Measurements from ENCODE around the gene PSMD4.

PSMD4 gene

DNA sequence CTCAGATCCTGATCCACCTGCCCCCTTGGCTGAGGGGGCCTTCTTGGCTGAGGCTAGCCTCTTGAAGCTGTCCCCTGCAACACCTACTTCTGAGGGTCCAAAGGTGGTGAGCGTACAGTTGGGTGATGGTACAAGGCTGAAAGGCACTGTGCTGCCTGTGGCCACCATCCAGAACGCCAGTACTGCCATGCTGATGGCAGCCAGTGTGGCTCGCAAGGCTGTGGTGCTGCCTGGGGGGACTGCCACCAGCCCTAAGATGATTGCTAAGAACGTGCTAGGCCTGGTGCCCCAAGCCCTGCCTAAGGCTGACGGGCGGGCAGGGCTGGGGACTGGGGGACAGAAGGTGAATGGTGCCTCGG lies 32.8 kb downstream of the PSMD4 start:
- Histone ChIP-seq H3K9me2 (replicated peaks; ENCODE audit: low read depth, low read length) (no peaks in the 10 kb centered on the region), H3K79me2 (ENCODE audit: insufficient read depth, low read length) (peaks cover 43% of the 10 kb centered on the region), H3K9ac (ENCODE audit: low read depth, low read length, poor library complexity, severe bottlenecking) (no peak overlapping the region), H3K9me3 (ENCODE audit: insufficient read depth, low read depth, low read length) (no peaks in the 10 kb centered on the region), H2AFZ (ENCODE audit: low read length) (no peak overlapping the region), H3K4me3 (ENCODE audit: low read length, poor library complexity, severe bottlenecking) (no peak overlapping the region), H3K27me3 (ENCODE audit: insufficient read depth, low read length, poor library complexity, severe bottlenecking) (no peaks in the 10 kb centered on the region), H3F3A (ENCODE audit: low read depth) (no peaks in the 10 kb centered on the region), H3K36me3 (ENCODE audit: insufficient read depth, low read length) (peaks cover 54% of the 10 kb centered on the region; the same call in 1 of the 2 replicates), H3K4me2 (ENCODE audit: low read depth, low read length, poor library complexity, severe bottlenecking) (no peak overlapping the region), H4K20me1 (ENCODE audit: insufficient read depth, low read length, poor library complexity, severe bottlenecking) (peaks cover 36% of the 10 kb centered on the region), H3K4me1 (ENCODE audit: insufficient read depth, low read length, poor library complexity, severe bottlenecking) (peaks cover 15% of the 10 kb centered on the region)
- no peak for TF ChIP-seq EZH2phosphoT487 (IDR thresholded peaks at IDR 0.05; ENCODE audit: borderline replicate concordance)
- TF ChIP-seq, protein P1, sequence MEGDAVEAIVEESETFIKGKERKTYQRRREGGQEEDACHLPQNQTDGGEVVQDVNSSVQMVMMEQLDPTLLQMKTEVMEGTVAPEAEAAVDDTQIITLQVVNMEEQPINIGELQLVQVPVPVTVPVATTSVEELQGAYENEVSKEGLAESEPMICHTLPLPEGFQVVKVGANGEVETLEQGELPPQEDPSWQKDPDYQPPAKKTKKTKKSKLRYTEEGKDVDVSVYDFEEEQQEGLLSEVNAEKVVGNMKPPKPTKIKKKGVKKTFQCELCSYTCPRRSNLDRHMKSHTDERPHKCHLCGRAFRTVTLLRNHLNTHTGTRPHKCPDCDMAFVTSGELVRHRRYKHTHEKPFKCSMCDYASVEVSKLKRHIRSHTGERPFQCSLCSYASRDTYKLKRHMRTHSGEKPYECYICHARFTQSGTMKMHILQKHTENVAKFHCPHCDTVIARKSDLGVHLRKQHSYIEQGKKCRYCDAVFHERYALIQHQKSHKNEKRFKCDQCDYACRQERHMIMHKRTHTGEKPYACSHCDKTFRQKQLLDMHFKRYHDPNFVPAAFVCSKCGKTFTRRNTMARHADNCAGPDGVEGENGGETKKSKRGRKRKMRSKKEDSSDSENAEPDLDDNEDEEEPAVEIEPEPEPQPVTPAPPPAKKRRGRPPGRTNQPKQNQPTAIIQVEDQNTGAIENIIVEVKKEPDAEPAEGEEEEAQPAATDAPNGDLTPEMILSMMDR (conservative IDR thresholded peaks at IDR 0.05; ENCODE audit: low read length): no peak

DNA sequence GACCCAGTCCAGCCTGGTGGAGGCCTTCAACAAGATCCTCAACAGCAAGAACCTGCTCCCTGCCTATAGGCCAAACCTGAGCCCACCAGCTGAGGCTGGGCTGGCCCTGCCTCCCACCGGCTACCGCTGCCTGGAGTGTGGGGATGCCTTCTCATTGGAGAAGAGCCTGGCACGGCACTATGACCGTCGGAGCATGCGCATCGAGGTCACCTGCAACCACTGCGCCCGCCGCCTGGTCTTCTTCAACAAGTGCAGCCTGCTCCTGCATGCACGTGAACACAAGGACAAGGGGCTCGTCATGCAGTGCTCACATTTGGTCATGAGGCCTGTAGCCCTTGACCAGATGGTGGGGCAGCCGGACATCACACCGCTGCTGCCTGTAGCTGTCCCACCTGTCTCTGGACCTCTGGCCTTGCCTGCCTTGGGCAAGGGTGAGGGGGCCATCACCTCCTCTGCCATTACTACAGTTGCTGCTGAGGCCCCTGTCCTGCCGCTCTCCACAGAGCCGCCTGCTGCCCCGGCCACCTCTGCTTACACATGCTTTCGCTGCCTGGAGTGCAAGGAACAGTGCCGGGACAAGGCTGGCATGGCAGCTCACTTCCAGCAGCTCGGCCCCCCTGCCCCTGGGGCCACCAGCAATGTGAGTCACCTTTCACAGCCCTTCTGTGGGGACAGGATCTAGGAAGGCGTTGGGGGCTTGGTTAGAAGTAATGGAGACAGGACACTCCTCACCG lies 33.4 kb downstream of the PSMD4 start:
- Histone ChIP-seq H3F3A (ENCODE audit: low read depth) (no peaks in the 10 kb centered on the region), H3K4me3 (ENCODE audit: low read length, poor library complexity, severe bottlenecking) (no peak overlapping the region), H3K79me2 (ENCODE audit: insufficient read depth, low read length) (peaks cover 37% of the 10 kb centered on the region), H3K9me3 (ENCODE audit: insufficient read depth, low read depth, low read length) (no peaks in the 10 kb centered on the region), H3K4me2 (ENCODE audit: low read depth, low read length, poor library complexity, severe bottlenecking) (no peak overlapping the region), H3K9me2 (replicated peaks; ENCODE audit: low read depth, low read length) (no peaks in the 10 kb centered on the region), H2AFZ (ENCODE audit: low read length) (no peak overlapping the region), H3K27me3 (ENCODE audit: insufficient read depth, low read length, poor library complexity, severe bottlenecking) (no peaks in the 10 kb centered on the region), H3K36me3 (ENCODE audit: insufficient read depth, low read length) (peaks cover 61% of the 10 kb centered on the region; the same call in 1 of the 2 replicates), H4K20me1 (ENCODE audit: insufficient read depth, low read length, poor library complexity, severe bottlenecking) (peaks cover 30% of the 10 kb centered on the region), H3K9ac (ENCODE audit: low read depth, low read length, poor library complexity, severe bottlenecking) (no peak overlapping the region), H3K4me1 (ENCODE audit: insufficient read depth, low read length, poor library complexity, severe bottlenecking) (peaks cover 15% of the 10 kb centered on the region)
- TF ChIP-seq, protein P1 (conservative IDR thresholded peaks at IDR 0.05; ENCODE audit: low read length): no peak
- TF ChIP-seq EZH2phosphoT487 (IDR thresholded peaks at IDR 0.05; ENCODE audit: borderline replicate concordance): no peak

DNA sequence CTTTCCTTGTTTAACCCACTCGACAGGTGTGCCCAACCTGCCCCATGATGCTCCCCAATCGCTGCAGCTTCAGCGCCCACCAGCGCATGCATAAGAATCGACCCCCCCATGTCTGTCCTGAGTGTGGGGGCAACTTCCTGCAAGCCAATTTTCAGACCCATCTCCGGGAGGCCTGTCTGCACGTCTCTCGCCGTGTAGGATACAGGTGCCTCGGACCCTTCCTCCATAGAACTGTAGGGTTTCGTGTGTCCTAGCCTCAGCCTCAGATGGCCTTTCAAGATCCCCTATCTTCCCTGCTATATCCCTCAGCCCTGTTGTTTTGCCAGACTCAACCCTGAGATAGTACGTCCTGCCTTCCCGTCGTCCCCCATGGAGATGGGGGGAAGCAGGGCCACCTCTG lies 34.0 kb downstream of the PSMD4 start:
- H3K27me3 ChIP-seq (ENCODE audit: insufficient read depth, low read length, poor library complexity, severe bottlenecking): no peaks in the 10 kb centered on the region
- peaks cover 31% of the 10 kb centered on the region for H3K79me2 ChIP-seq (ENCODE audit: insufficient read depth, low read length)
- H3K9me3 ChIP-seq (ENCODE audit: insufficient read depth, low read depth, low read length): no peaks in the 10 kb centered on the region
- no peak for TF ChIP-seq EZH2phosphoT487 (IDR thresholded peaks at IDR 0.05; ENCODE audit: borderline replicate concordance)
- TF ChIP-seq, protein P1 (conservative IDR thresholded peaks at IDR 0.05; ENCODE audit: low read length): no peak
- peaks cover 66% of the 10 kb centered on the region; the same call in 1 of the 2 replicates for H3K36me3 ChIP-seq (ENCODE audit: insufficient read depth, low read length)
- no peak overlapping the region for H2AFZ ChIP-seq (ENCODE audit: low read length)
- no peak overlapping the region for H3K4me3 ChIP-seq (ENCODE audit: low read length, poor library complexity, severe bottlenecking)
- H3K9ac ChIP-seq (ENCODE audit: low read depth, low read length, poor library complexity, severe bottlenecking): no peak overlapping the region
- H4K20me1 ChIP-seq (ENCODE audit: insufficient read depth, low read length, poor library complexity, severe bottlenecking): peaks cover 24% of the 10 kb centered on the region
- H3F3A ChIP-seq (ENCODE audit: low read depth): no peaks in the 10 kb centered on the region
- no peak overlapping the region for H3K4me2 ChIP-seq (ENCODE audit: low read depth, low read length, poor library complexity, severe bottlenecking)
- no peaks in the 10 kb centered on the region for H3K9me2 ChIP-seq (replicated peaks; ENCODE audit: low read depth, low read length)
- H3K4me1 ChIP-seq (ENCODE audit: insufficient read depth, low read length, poor library complexity, severe bottlenecking): peaks cover 10% of the 10 kb centered on the region

All from Loucy (cell line).